Testis (tissue), 3 donors: Measurements from ENCODE around the gene VILL. TPM values are rescaled to one million over a fixed set of nuclear protein-coding genes. Genes with fewer than 3 reads are reported as not detected.
"Not testable (repeated sequence)": the region's sequence is repeated elsewhere in the genome, so short reads cannot be mapped to it uniquely, and the experiment has no call there.

Experiments
- DNase-seq: peaks from one replicate; pipeline ENCODE4 v3.0.0-alpha.2; 2019
- H3K27ac ChIP-seq, 2 donors: fragments of 200-600 bp; sonication (generic); one replicate each; pipeline ENCODE4 v1.5.1; 2019
- H3K27me3 ChIP-seq: fragments of 200-600 bp; sonication (generic); one replicate; pipeline ENCODE4 v1.5.1; 2019
- H3K36me3 ChIP-seq: fragments of 200-600 bp; sonication (generic); one replicate; pipeline ENCODE4 v1.5.1; 2017; ENCODE audit warnings: low read depth; ENCODE audit errors: missing control alignments
- H3K4me1 ChIP-seq: fragments of 200-600 bp; sonication (generic); one replicate; pipeline ENCODE4 v1.5.1; 2019
- H3K4me3 ChIP-seq, 2 donors: fragments of 200-600 bp; sonication (generic); one replicate each; pipeline ENCODE4 v1.5.1; 2017 to 2019
- H3K9me3 ChIP-seq: fragments of 200-600 bp; sonication (generic); one replicate; pipeline ENCODE4 v1.5.1; 2017
- POLR2A ChIP-seq: fragments of 450-650 bp; IDR thresholded peaks from one replicate; pipeline ENCODE4 v1.6.1; 2017; ENCODE audit warnings: antibody characterized with exemption, mild to moderate bottlenecking, moderate library complexity
- WGBS, 2 donors: methylation state at CpG; one replicate each; pipeline ENCODE4 v1.1.5; 2018; 5-methylcytosine and 5-hydroxymethylcytosine counted together
- intact Hi-C: fragments of 100-400 bp; cut with DNase I; formaldehyde crosslinking; loops from one replicate; pipeline ENCODE4 v1.15.1; 2023; ENCODE audit warnings: low total_unique reads
- polyA plus RNA-seq: library from polyadenylated mRNA; stranded (reverse); fragments of 350-450 nt; fragmentation: Illumina TruSeq; extraction: RNeasy Lipid Tissue Mini Kit (QIAGEN cat#74804); gene quantifications from one replicate; pipeline ENCODE4 v1.2.3, GENCODE V29; 2014; ENCODE audit warnings: low read depth, low replicate concordance; ENCODE audit not compliant: insufficient read depth
- total RNA-seq, 2 donors: library from RNA; depleted of rRNA; stranded (reverse); fragments of >200 nt; gene quantifications; one replicate each; pipeline ENCODE4 v1.2.3, GENCODE V29; 2016
- TF ChIP-seq, protein P1 (sequence below), 3 experiments: fragments of 450-650 bp in 2 of 3; fragments of 200-600 bp in 1 of 3; sonication (generic) in 1 of 3; IDR thresholded peaks; one replicate each; pipeline ENCODE4 v1.5.1; 2016 to 2019; ENCODE audit warnings: antibody characterized with exemption in 3 of 3, mild to moderate bottlenecking in 2 of 3, moderate library complexity in 1 of 3

VILL gene
- total and polyA plus RNA-seq, 3 donors from 2014 or later: 9.5 to 17.4 (median 16.3) TPM

DNA sequence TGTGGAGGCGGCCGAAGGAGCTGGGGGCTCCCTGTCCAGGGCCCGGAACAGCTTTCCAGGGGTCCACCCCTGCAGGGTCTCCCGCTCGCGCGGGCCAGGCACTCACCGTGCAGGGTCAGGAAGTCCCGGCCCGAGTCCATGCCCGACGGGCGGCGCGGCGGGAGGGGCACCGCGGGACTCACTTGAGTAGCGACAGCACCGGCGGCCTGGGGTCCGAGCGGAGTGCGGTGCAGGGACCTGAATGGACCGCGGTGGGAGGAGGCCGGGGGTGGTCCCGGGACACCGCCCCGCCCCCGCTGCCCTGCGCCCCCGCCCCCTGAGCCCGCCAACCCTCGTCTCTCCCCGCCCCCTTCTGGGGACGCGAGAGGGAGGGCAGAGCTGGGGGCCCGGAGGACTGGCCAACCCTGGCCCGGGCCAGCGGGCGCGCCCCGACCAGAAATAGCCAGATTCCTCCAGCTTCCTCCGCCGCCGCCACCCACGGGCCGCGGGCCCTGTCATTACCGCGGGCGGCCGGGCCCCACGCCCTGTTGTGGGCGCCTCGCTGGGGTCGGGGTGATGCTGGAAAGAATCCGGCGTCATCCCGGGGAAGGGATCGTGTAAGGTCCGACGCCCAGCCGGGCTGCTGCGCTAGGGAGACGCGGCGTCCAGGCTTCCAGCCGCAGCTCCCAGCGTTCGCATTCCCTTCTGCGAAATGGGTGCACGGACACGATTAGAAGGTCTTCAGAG, 39.0 kb downstream of the VILL start, which contains the start of gene PLCD1:
Gene PLCD1 (minus strand): TSS at position 243 of the 726 bp plus-strand sequence. CDS start 103 bp downstream, at position 140.
- no peaks in the 10 kb centered on the region for H3K36me3 ChIP-seq
- intact Hi-C loops: no loop called here
- DNase-seq: peak; percentile 88
- 1% methylated on average over 28 of the region's 75 CpGs; no CpG with 5 or more reads in 1 of the 2 donors for WGBS, 2 donors
- H3K4me3 ChIP-seq: peak within 1 kb of the TSS; percentile 75 to 86
- TF ChIP-seq POLR2A: no peak
- TF ChIP-seq, protein P1, sequence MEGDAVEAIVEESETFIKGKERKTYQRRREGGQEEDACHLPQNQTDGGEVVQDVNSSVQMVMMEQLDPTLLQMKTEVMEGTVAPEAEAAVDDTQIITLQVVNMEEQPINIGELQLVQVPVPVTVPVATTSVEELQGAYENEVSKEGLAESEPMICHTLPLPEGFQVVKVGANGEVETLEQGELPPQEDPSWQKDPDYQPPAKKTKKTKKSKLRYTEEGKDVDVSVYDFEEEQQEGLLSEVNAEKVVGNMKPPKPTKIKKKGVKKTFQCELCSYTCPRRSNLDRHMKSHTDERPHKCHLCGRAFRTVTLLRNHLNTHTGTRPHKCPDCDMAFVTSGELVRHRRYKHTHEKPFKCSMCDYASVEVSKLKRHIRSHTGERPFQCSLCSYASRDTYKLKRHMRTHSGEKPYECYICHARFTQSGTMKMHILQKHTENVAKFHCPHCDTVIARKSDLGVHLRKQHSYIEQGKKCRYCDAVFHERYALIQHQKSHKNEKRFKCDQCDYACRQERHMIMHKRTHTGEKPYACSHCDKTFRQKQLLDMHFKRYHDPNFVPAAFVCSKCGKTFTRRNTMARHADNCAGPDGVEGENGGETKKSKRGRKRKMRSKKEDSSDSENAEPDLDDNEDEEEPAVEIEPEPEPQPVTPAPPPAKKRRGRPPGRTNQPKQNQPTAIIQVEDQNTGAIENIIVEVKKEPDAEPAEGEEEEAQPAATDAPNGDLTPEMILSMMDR (IDR thresholded peaks at IDR 0.05): no peak
- peak within 1 kb of the TSS; percentile 93 to 97 for H3K27ac ChIP-seq
- H3K27me3 ChIP-seq: no peaks in the 10 kb centered on the region
- H3K4me1 ChIP-seq: peaks cover 23% of the 10 kb centered on the region
- H3K9me3 ChIP-seq: no peaks in the 10 kb centered on the region

DNA sequence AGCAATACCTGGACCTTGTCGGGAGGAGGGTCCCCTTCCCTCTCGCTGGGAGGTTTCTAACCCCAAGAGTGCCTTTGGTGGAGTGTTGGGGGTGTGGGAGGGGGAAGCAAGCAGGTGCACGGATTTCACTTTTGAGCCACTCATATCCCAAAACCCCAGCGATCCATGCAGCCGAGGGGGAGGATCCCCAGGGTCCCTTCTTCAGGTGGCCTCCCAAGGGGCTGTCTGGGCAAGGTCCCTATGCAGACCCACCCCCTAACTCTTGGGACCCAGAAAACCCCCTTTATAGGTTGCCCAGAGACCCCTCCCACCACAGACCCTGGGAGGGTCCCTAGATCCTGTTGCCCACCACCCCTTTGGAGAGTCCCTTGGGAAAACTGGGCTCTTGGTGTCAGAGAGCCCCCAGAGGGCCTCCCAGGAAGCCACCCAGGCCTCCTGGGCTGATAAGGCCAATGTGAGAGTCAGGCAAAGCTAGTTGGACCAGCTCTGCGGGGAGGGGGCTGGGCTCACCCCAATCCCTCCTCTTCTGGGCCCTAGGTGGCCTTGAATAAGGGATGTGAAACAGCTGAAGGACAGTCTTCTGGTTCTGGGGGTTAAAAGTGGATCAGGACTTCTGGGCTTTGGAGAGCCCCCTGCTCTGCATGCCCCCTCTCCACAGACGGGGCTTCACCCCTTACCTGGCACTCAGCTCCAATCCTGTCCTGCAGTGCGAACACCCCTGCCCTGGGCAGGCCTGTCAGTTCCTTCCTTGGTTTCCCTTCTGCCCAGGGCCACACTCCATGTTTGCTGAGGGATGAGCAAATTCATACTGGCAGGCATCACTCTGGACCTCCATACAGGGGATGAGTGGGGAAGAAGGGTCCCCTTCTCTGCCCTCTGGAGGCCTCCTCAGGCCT, 39.8 kb downstream of the VILL start:
- H3K4me1 ChIP-seq: peaks cover 20% of the 10 kb centered on the region
- TF ChIP-seq, protein P1 (IDR thresholded peaks at IDR 0.05): no peak
- no peak for TF ChIP-seq POLR2A
- no peaks in the 10 kb centered on the region for H3K36me3 ChIP-seq

DNA sequence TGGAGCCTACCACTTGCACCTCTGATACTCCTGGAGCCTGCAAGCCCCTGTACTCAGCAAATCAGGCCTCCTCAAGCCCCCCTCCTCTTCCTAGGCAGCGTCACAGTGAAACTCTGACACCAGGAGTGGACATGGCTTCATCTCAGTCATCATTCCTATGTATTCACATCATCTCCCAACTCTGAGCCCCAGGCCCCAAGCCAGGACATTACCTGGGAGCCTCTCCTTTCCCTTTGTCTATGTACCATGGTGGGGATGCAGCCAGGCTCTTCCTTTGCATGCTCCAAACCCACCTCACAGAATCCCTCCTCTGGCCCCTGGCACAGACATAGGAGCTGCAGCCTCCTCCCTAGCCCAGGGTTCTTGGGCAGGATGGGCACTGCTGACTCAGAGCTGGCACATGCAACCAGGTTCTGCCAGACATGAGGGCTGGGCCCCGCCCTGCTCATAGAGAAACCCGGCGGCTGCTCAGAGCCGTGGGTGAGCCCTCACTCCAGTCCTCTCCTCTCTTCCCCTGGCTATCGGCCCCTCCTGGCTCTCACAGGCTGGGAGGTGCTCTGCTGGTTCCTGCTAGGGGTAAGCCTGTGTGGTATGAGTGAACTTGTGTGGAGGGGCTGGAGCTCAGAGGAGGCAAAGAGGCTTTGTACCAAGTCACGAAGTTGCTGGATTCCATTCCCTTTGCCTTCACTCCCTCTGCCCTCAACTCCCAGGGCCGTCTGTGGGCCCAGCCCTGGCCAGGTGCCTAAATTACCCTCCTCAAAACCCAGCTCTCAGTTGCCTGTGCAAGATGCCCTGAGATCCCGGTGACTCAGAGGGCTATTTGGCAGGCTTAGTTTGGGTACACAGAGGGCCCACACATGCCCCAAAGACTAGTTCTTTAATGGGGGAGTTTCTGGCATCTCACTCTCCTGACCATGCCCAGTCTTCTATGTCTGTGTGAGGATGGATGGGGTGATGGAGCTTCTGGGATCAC, 40.7 kb downstream of the VILL start:
- 54 to 93% methylated on average over 4 to 9 of the region's 9 CpGs for WGBS, 2 donors
- Histone ChIP-seq H3K27ac (no peak overlapping the region), H3K36me3 (no peaks in the 10 kb centered on the region), H3K27me3 (no peaks in the 10 kb centered on the region), H3K9me3 (no peaks in the 10 kb centered on the region), H3K4me3 (no peak overlapping the region), H3K4me1 (peaks cover 13% of the 10 kb centered on the region)
- peak; percentile 57 for DNase-seq
- TF ChIP-seq, protein P1 (IDR thresholded peaks at IDR 0.05): no peak
- TF ChIP-seq POLR2A: no peak
- intact Hi-C loops: no loop called here

More for the DNA sequence above, 39.8 kb downstream of the VILL start:
- Histone ChIP-seq H3K4me3 (peak overlapping the region; percentile 75 to 86), H3K27me3 (no peaks in the 10 kb centered on the region), H3K9me3 (no peaks in the 10 kb centered on the region), H3K27ac (peak overlapping the region; percentile 93 to 97)
- intact Hi-C loops: no loop called here
- no peak for DNase-seq
- WGBS, 2 donors: 14 to 36% methylated on average over 4 to 8 of the region's 8 CpGs

DNA sequence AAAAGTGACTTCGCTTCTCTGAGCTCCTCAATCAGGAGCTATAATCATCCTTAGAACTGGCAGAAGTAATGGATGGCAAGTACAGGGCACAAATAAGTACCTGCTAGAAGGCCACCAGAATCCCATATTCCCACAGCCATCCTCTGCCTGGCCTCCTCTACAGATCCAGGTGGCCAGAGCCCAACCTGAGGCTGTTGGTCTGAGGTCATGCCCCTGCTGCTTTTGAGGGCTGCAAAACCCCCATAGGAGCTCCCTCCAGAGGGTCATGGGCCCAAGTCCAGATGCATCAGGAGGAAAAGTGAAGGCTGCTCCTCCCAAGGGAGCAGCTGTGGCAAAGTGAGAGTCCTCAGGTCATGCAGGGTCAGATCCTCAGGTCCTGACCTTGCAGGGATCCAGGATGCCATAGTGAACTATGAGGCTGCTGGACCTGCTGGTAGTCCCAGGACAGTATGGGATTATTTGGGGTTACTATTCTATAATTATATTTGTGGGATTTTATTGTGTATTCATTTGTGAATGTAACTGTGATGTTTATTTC, 41.8 kb downstream of the VILL start:
- no peak overlapping the region for H3K4me3 ChIP-seq
- no peak overlapping the region for H3K27ac ChIP-seq
- no peak for DNase-seq
- TF ChIP-seq POLR2A: no peak
- intact Hi-C loops: no loop called here
- H3K9me3 ChIP-seq: no peaks in the 10 kb centered on the region
- H3K27me3 ChIP-seq: no peaks in the 10 kb centered on the region
- no peaks in the 10 kb centered on the region for H3K36me3 ChIP-seq
- peaks cover 13% of the 10 kb centered on the region for H3K4me1 ChIP-seq
- 94 to 100% methylated on average over 1 of the region's 1 CpG for WGBS, 2 donors

DNA sequence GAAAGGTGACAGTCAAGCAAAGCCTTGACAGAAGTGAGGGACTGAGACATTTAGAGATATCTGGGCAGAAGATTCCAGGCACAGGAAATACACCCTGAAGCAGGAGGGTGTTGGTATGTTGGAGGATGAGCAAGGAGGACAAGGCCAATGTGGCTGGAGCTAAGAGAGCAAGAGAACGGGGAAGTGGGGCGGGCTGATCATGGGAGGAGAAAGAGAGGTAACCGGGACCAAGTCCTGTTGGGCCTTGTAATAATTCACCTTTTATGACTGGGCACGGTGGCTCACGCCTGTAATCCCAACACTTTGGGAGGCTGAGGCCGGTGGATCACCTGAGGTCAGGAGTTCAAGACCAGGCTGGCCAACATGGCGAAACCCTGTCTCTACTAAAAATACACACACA, 43.0 kb downstream of the VILL start:
- H3K27ac ChIP-seq, DNase-seq, H3K4me3 ChIP-seq, intact Hi-C loops, H3K36me3 ChIP-seq, H3K9me3 ChIP-seq, H3K27me3 ChIP-seq: not testable (repeated sequence)
- 90% methylated on average over 7 of the region's 7 CpGs for WGBS, 2 donors
- peaks cover 13% of the 10 kb centered on the region for H3K4me1 ChIP-seq

DNA sequence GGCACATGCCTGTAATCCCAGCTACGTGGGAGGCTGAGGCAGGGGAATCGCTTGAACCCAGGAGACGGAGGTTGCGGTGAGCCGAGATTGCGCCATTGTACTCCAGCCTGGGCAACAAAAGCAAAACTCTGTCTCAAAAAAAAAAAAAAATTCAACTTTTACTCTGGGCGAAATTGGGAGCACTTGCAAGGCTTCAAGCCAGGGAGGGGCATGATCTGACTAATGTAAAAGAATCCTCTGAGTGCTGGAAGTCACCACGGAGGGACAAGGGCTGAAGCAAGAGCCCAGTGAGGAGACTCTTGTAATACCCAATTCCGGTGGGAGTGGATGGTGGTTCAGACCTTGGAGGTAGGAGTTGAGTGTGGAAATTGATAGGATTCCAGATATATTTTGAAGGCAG, 43.7 kb downstream of the VILL start:
- DNase-seq, H3K4me3 ChIP-seq, H3K9me3 ChIP-seq, H3K27ac ChIP-seq, intact Hi-C loops, H3K36me3 ChIP-seq, H3K27me3 ChIP-seq: not testable (repeated sequence)
- peaks cover 12% of the 10 kb centered on the region for H3K4me1 ChIP-seq
- WGBS, 2 donors: 82 to 91% methylated on average over 9 of the region's 9 CpGs
